T1000 (cell line): ENCODE results near the gene MAPRE3.
A peak's percentile ranks its signal among the peaks of the same experiment; 100 is the strongest.
"Not testable (repeated sequence)": the region's sequence is repeated elsewhere in the genome, so short reads cannot be mapped to it uniquely, and the experiment has no call there.

Experiments used
- DNase-seq: peaks from one replicate; lab custom pipeline; 2025; ENCODE audit warnings: mixed read lengths; lab: John Stamatoyannopoulos, UW

The MAPRE3 gene

DNA sequence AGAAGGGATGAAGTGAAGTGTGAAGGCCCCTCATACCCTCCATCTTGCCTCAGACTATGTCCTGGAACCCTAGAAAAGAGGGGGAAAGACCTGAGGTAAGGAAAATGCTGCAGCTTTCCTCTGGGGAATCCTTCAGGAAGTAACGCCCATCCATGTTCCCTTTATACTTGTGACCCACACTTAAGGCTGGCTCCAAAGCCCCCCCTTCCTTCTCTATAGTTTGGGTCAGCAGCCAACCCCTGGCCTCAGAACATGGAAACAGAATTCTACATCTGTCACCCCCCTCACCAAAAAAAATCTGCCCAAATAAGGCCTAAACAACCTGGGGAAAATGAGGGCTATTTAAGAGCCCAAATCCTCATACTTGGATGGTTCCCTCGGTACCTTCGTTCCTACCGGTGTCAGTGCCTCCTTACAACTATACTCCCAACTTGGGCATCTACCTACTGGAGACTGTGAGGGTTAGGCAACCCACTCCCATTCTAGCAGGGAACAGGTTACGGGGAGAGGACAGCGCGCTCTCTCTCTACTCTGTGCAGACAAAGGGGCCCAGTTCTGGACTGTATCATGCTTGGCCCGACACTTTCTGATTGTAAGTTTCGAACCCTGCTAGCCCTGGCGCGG, 100.3 kb downstream of the MAPRE3 start:
- no peak for DNase-seq

DNA sequence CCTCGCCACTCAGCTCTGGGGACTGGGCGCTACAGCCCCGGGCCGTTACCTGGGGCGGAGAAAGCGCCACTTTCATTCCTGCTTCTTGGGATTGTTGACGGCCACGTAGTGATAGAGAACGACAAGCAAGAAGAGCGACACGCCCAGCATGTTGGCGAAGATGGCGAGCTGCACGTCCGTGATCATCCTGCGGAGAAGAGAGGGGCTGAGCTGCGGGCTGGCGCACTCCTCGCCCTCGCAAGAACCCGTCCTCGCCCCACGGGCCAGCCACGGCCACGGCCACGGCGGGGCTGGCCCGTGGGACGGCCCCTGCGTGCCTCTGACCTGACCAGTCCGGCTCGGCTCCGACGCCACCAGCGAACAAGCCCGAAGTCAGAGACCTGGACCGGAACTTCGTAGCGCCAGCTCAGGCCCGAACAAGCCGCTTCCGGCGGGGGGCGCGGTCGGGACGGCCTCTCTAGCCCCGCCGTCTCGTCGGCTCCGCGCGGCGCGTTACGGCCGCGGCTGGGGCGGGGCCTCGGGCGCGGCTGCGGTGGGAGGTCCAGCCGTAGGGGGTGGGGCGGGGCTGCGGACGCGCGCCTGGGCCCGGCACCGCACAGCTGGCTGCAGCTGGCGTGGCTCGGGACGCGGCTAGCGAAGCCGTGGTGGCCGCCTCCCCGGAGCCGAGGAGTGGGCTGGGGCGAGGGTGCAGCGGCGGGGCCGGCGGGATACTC, 101.0 kb downstream of the MAPRE3 start, which contains the start of gene OST4:
TSS of gene OST4 (minus strand) at position 378 of the 713 bp plus-strand sequence.
- DNase-seq, result peak; percentile 86

DNA sequence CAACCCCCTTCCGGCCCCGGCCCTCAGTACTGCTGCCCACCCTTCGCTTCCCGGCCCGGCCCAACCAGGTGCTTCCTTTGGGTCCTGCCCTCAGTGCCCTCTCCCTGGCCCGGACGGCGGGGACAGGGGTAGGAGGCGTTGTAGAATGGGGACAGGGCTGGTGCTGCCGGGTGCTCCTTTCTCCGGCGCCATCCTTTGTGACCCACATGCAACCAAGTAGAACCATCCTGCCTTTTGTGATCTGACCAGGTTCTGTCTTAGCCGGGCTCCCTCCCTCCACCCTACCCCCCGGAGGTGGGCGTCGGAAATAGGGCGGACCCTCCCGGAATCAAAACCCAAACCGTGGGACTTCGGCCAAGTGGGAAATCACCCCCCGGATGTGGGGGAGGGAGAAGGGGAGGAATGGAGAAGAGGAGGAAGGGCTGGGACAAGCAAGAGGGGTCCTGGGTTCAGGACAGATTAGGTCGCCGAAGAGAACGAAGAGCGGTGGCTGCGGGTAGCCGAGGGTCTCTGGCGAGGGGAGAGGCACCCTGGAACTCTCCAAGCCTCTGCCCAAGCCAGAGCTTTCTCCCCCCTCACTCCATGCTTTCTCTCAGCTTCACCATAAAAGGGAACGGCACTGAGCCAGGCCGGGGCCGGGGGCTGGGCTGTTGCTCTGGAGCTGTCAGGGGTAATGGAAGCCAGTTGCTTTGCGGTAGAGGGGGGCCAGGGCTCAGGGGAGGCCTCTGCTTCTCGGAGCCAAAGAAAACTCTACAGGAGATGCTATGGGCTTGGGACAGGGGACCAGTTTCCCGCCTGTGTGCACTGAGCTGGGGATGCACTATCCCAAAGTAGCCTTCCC, 101.8 kb downstream of the MAPRE3 start:
- no peak for DNase-seq

DNA sequence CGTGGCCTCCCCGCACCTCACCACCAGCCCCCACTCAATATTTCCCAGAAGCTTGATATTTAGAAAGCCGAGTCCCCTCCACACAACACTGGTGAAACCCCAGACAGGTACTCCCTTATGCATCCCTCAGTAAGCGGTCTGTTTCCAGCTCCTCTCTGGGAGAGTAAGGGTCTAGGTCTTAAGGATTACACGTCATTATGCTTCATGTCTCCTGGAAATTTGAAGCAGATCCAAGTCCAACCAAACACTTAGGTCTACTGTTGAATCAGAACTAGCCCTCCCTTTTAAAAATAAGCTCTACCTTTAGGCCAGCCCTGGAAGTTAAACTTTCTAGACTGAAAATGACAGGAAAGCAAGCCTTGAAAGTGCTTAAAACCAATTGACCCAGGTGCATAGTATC, 102.5 kb downstream of the MAPRE3 start:
- DNase-seq, result no peak

DNA sequence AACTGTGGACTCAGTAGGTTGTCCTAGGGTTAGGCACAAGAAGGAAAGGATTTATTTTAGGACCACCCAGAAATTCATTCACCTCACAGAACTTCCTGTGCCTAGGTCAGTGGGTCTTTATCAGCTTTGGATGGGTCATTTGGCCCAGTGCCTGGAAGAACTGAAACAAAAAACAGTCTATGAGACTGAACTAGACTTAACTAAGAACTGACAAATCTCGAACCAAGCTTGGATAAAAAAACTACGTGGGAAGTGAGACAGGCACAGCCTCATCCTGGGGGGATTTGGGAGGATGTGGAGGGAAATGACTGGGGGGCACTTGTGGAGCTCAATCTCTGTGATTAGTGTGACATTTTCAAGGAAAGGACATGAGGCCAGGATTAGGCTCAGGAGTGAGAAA, 103.3 kb downstream of the MAPRE3 start:
- no peak for DNase-seq

DNA sequence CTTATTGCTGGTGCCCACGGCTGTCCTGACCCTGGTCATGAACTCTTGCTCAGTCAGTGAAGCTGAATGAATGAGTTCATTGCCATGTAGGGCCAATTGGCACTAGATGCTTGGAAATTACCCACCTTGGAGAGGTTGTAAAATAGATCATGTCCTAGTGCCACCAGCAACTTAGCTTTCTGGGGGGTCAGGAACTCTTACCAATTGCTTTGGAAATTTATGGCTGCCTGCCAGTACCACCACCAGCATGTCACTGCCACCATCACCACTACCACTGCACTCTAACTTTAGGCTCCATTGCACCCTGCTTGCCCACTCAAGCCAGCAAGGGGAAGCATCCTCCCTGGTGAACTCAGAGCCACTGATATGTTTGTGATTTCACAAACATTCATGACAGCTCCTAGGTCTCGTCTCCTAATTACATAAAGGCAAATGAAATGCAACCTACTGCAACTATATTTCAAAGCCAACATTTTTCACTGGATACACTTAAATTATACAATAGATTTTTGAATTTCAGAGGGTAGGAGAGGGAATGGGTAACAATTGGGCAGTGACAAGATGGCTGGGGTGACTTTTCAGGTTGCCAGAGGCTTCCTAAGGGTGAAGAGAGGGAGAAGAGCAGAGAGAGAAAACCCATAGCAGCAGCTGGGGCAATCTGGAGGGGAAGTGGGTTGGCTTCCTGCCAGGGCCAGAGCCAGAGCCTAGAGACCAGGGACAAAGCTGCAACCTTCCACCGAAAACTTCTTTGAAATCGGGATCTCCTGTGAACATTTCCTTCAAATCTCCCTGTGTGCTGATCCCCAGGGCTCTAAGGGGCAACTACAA, 104.5 kb downstream of the MAPRE3 start:
- no peak for DNase-seq

DNA sequence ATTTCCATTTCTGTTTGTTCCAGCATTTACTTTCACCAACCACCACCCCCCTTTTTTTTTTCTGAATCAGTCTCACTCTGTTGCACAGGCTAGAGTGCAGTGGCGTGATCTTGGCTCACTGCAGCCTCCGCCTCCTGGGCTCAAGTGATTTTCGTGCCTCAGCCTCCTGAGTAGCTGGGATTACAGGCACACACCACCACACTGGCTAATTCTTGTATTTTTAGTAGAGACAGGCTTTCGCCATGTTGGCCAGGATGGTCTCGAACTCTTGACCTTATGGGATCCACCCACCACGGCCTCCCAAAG, 105.1 kb downstream of the MAPRE3 start:
- DNase-seq, result not testable (repeated sequence)

DNA sequence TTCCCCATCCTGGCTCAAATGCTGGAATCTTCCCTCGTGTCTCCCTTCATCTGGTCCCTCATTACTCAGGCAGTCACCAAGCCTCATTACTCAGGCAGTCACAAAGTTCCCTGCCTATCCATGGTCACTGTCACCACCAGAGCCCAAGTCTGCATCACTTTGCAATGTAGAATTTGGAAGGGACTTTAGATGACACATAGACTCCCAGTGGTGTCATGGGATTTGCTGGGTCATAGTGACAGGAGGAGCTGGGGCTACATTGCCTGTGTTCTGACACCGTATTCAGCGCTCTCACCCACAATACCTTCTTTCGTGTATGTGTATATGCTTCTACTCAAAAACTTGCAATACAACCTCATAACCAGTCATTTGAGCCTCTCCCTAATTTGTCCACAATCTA, 105.9 kb downstream of the MAPRE3 start:
- no peak for DNase-seq
